Skin epidermis (tissue), 12 donors: ENCODE measurements around the gene MUC5B.

Source experiments
- H3K27ac ChIP-seq, 21 experiments: fragments of 200-600 bp; sonication (generic) in 11 of 21; one replicate each; pipeline ENCODE4 v1.5.0; 2020; ENCODE audit warnings: mild to moderate bottlenecking in 3 of 21, inconsistent platforms in 2 of 21, moderate library complexity in 2 of 21
- H3K4me3 ChIP-seq, 7 experiments: fragments of 200-600 bp; sonication (generic) in 2 of 7; one replicate each; pipeline ENCODE4 v1.5.0; 2020; ENCODE audit warnings: inconsistent platforms in 2 of 7, mild to moderate bottlenecking in 2 of 7, moderate library complexity in 1 of 7

The MUC5B gene

DNA sequence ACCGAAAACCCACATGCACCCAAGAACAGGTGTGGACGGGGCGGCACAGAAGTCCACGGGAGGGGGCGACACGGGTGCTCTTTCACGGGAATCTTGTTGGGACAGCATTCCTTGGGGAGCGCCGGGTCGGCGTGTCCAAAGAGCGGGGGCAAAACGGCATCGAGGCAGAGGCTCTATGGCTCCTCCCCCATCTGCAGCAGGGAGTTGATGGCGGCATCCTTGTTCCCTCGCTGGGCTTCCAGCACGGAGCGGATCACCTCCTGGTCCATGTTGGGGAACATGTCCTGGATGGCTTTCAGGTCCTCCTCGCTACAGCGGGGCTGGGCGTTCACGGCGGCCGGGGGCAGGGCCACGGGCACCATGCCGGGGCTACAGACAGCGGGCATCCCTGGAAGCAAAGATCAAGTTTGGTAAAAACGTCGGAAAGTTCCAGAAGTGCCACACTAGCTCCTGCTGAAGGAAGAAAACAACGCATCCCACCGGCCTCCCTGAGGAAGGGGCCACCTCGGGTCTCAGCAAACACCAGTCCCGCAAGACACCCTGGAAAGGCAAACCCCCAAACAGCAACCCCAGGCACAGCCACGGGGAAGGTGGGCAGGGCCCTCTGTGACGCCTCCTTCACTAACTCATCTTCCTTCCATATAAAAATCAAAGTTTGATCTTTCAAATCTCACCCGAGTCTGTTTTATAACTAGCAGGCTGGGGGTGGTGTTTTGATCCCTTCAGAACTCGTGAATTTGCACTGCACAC is 54.2 kb downstream of the MUC5B start:
- no peak overlapping the region for H3K4me3 ChIP-seq
- H3K27ac ChIP-seq: no peak overlapping the region

- no peak overlapping the region for H3K4me3 ChIP-seq
- no peak overlapping the region for H3K27ac ChIP-seq
Measured at GRCh38 chr11:1277936-1278512, 55.2 kb downstream of the MUC5B start.

DNA sequence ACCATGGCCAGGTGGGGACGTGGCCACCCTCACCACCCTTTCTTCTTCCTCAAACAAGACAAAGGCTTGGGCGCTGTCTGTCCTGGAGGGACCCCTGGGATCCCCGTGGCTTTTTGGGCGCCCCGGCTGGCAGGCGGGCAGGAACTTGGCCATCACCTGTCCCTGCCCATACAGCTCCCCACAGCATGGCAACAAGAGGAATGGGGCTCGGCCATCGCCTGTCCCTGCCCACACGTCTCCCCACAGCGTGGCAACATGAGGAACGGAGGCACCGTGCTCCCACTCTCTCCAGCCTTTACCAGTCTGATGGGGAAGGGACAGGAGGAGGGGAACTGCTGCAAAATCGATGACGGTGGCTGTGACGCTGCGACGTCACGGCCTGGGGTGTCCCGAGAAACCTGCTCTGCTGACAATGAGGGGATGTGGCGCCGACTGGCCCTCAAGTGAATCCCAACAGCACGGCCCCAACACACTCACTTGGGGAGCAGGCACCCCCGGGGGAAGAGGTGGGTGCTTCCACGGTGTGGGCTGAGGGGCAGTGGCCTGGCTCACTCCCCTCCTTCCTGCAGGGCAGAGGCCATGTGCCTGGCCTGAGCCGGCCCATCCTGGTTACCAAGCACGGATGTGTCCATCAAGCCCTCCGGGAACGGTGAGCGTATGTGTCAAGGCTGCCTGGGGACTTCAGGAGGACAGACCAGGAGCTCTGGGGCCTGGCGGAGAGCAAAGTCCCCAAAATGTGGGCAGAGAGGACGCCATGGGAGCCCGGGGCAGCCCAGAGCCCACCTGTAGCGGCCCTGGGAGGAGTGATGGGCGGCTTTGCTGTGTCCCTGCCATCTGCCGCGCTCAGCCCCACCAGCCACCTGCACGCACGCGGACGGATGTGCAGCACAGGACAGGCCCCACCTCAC is 56.2 kb downstream of the MUC5B start:
- no peak overlapping the region for H3K27ac ChIP-seq
- no peak overlapping the region for H3K4me3 ChIP-seq

GRCh38 chr11:1279674-1280055 is 56.8 kb downstream of the MUC5B start:
- H3K27ac ChIP-seq: no peak overlapping the region
- no peak overlapping the region for H3K4me3 ChIP-seq

- Histone ChIP-seq H3K4me3 (no peak overlapping the region), H3K27ac (no peak overlapping the region)
Measured at GRCh38 chr11:1280116-1281035, 57.5 kb downstream of the MUC5B start.

GRCh38 chr11:1281326-1281973 is 58.6 kb downstream of the MUC5B start:
- Histone ChIP-seq H3K4me3 (no peak overlapping the region), H3K27ac (peak overlapping the region in 10 of 21 experiments; percentile 2 to 79 (median 38))

GRCh38 chr11:1281974-1282365 is 59.1 kb downstream of the MUC5B start:
- H3K27ac ChIP-seq: peak overlapping the region in 10 of 21 experiments; percentile 2 to 79 (median 38)
- H3K4me3 ChIP-seq: no peak overlapping the region

DNA sequence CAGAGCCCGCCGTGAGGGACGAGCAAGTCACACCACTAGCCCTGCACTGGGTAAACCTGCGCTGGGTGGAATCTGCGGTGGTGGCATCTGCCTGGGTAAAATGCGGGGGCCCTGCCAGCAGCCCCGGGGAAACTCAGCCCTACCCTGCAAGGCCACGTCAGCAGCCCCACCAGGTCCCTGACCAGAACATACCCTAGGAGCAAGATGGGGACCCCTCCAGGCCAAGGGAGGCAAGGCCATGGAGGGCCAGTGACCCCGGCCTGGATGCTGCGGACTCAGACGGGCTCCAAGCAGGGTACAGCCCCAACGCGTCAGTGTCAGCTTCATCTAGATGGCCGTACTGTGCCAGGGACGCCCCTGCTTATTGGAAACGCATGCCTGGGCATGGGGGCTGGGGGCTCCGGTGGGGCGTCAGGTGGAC is 60.2 kb downstream of the MUC5B start:
- Histone ChIP-seq H3K4me3 (no peak overlapping the region), H3K27ac (no peak overlapping the region)

DNA sequence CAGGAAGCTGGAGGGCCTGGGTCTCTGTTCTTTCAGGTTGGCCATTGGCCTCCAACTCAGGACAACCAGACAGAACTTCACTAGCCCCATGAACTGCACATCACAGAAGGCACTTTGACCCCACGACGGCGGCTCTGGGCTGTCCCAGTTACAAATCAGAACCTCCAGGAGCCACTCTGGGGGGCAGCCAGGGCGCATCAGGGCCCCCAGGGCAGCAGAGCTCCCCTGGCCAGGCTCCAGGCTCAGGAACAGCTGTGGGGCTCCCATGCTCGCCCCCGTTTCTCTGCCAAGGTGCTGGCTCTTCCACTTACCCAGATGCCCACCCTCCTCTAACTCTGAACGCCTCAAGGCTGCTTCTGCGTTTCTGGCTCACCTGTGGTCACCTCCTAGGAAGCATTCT is 61.0 kb downstream of the MUC5B start:
- Histone ChIP-seq H3K27ac (no peak overlapping the region), H3K4me3 (no peak overlapping the region)

DNA sequence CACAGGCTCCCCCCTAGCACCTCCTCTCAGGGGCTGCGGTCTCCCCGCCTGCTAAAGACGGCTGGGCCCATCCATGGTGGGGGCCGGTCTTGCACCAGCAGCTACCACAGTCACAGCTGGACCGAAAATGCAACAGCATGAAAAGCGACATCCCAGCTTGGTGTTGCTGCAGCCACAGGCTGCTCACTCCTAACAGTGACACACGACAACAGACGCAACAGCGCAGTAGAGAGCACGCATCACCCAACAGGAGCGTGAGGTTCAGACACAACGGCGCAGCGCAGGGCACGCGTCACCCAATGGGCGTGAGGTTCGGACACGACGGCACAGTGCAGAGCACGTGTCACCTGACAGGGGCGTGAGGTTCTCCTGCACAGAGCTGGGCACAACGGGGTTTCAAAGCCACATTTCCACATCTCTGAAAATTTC is 62.5 kb downstream of the MUC5B start:
- Histone ChIP-seq H3K4me3 (no peak overlapping the region), H3K27ac (no peak overlapping the region)

DNA sequence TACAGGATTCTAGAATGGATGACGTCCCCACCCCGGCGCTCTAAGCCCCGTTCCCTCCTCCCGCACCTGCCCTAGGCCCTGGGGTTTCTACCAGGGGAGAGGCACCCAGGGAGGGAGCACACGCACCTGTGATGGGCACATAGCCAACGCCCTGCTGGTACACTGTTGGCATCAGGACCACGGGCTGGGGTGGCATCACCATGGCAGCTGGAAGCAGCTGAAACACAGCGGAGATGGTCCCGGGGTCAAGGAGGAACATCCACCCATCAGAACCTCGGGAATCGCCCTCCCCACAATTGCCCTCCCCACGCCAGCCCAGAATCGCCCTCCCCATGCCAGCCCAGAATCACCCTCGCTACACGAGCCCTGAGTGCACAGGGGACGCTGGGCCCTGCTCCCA is 63.0 kb downstream of the MUC5B start:
- no peak overlapping the region for H3K27ac ChIP-seq

DNA sequence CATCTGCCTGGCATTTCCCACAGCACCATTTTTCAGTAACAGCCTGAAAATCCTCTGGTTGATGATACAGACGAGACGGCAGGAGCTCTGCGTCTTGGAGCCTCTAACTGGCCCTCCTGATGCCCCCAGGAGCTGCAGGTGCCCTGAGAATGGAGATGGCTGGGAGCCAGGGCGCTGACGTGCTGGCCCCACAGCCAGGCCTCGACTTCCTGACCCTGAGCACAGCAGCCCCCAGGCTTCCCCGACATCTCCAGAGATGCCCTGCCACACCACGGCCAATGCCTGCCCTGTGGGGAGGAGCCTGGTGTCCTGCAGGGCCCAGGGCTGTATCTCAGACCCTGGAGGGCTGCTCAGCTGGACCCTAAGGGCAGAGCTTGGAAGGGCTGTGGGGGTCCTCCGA is 65.1 kb downstream of the MUC5B start:
- H3K4me3 ChIP-seq: no peak overlapping the region
- no peak overlapping the region for H3K27ac ChIP-seq

More for the DNA sequence above, 63.0 kb downstream of the MUC5B start:
- H3K4me3 ChIP-seq: no peak overlapping the region

DNA sequence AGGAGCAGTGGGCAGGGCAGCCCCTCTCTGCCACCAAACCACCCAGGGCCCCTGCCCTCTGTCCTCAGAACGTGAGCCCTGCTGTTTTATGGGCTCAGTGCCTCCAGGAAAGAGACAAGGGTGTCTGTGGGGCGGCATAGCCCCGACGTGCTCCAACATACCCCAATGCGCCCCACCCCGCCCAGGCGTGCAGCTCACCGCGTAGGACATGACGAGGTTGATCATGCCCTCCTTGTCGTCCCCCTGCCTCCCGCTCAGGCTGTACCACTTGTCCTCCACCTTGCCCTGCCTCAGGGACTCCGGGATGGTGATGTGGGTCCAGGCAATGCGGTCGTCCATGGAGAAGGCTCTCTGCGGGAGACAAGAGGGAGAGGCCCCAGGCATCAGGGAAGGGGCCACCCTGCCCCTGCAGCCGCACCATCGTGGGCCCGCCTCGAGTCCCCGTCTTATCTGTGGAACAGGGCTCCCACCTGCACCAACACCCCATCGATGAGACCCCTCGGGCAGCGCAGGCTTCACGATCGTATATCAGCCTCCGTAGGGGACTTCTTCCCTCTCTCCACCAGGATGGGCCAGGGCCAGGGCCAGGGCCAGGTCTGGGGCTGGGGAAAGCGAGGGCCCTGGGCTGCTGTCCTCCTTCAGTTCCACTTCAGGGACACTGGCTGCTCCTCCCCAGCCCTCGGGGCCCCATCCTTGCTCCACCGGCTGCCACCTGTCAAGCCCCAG is 65.7 kb downstream of the MUC5B start:
- no peak overlapping the region for H3K4me3 ChIP-seq
- no peak overlapping the region for H3K27ac ChIP-seq

- Histone ChIP-seq H3K27ac (no peak overlapping the region), H3K4me3 (no peak overlapping the region)
Measured at GRCh38 chr11:1289211-1289935, 66.5 kb downstream of the MUC5B start.

GRCh38 chr11:1290052-1291040 is 67.5 kb downstream of the MUC5B start:
- no peak overlapping the region for H3K27ac ChIP-seq
- no peak overlapping the region for H3K4me3 ChIP-seq

DNA sequence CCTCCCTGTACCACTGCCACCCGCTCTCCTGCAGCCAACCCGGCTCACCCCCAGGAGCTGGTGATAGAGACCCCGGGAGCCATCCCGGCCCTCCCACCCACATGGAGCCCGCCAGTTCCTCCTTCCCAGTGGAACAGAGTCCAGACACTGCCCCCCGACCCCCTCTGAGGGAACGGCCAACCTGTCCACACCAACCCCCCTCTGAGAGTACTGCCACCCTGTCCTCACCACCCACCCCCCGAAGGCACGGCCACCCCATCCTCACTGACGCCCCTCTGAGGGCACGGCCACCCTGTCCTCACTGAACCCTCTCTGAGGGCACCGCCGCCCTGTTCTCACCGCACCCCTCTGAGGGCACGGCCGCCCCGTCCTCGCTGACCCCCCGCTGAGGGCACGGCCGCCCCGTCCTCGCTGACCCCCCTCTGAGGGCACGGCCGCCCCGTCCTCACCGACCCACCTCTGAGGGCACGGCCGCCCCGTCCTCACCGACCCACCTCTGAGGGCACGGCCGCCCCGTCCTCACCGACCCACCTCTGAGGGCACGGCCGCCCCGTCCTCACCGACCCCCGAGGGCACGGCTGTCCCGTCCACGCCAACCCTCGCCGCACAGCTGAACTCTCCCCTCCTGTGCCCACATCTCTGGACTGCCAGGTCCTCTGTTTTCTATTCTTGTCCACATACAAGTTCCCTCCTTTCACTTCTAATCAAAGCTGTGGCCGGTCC is 68.6 kb downstream of the MUC5B start:
- no peak overlapping the region for H3K27ac ChIP-seq
- no peak overlapping the region for H3K4me3 ChIP-seq
